HuH-7.5 (cell line): ENCODE measurements around the gene HSD11B2.
"Not testable (repeated sequence)": the region's sequence is repeated elsewhere in the genome, so short reads cannot be mapped to it uniquely, and the experiment has no call there.

ENCODE experiments used
- DNase-seq: peaks from one replicate; pipeline ENCODE4 v3.0.0; 2011; ENCODE audit warnings: low spot score

Gene HSD11B2

GRCh38 chr16:67415421-67415820 is 15.5 kb upstream of the HSD11B2 start:
- DNase-seq, result not testable (repeated sequence)

DNA sequence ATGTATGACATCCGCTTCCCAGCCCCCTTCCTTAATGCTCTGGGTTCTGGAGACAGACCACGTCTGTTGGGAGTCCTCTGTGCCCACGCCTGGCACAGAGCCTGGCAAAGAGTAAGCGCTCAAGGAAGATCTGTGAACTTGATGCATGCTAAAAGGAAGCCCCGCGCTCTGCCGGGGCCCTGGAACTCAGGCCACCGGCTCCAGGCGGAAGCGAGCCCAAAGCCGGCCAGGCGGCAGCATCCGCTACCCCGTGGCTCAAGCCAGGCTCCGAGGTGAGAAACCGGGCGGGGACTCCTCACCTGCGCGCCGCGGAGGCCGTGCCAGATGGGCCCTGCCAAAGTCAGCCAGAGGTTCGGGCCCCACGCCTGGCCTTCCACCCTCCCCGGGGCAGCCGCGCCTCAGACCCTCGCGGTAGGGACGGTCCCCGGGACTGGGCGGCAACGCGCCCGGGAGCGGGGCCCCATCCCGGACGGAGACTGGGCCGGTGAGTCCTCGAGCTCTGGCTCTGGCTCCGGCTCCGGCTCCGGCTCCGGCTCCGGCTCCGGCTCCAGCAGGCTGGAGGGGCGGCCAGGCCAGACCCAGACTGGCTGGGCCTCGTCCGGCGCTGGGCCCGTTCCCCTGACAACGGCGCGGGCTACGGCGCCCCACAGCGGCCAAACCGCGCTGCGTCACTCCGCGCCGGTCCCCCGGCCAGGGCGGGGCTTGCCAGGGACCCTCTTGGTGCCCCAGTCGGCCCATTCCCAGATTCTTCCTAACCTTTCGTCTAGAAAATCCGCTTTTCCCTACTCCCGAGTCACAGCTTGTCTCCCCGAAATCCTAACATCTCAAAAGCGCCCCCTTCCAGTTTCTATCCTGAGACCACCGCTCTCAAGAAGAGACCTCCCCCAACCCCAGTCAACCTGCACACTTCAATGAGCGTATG is 14.8 kb upstream of the HSD11B2 start, which contains the start of gene ZDHHC1:
TSS of gene ZDHHC1 (minus strand) at position 606 of the 922 bp plus-strand sequence. CDS start 8,702 bp downstream, outside the sequence.
- peak; percentile 69 for DNase-seq

DNA sequence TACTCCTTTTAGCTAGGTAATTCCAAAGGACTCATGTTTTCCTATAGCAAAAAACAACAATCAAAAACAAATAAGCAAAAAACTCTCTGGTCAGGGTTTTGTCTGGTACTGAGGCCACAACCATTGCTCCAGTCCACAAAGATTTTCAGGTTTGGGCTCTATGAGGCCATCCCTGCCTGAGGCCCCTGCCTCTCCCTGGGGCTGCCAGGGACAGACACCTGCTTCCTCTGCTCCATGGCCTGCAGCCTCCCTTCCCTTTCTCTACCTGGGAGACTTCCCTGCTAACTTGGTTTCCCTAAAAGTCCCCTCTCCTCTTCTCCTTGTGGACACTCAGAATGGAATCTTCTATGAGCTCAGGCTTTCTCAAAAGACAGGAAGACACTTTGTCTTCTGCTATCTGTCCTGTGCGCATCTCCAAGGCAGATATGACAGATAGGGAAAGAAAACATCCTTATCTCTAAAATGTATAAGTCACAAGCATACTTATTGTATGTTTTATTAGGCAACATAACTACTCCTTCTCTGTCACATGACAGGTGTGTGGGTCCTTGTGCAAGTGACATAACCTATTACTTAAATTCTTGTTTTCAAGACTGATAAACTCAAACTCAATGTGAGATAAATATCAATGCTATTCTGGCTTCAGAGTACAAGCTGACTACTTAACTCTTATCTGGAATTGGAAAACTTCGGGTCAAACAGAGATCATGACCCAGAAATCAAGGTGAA is 13.4 kb upstream of the HSD11B2 start:
- DNase-seq, result no peak

DNA sequence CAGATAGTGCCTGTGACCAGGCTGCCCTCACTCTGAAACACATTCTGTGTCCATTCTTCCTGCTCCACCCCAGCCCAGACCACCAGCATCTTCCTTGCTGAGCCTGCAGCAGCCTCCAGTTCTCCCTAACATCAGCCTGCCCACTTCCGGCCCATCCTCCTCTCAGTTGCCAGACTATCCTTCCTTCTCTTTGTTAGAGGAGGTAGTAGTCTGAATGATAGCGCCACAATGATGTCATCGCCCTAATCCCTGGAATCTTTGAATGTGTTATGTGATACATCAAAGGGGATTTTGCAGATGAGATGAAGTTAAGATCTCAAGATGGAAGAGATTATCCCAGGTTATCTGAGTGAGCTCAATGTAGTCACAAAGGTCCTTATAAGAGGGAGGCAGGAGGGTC is 11.4 kb upstream of the HSD11B2 start:
- no peak for DNase-seq

DNA sequence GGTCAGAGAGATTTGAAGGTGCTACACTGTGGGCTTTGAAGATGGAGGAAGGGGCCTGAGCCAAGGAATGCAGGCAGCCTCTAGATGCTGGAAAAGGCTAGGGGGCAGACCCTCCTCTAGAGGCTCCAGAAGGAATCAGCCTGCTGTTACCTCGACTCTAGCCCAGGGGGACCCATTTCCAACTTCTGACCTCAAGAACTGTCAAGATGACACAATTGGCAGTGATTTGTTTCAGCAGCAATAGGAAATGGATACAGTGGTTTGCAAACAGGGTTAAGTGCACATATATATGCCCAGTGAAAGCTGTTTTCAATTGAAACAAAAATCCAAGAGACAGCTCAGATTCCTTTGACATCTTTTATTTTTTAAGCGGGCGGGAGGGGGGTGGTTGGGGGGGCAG is 11.0 kb upstream of the HSD11B2 start:
- no peak for DNase-seq

GRCh38 chr16:67421030-67421429 is 9.9 kb upstream of the HSD11B2 start:
- DNase-seq, result no peak

DNA sequence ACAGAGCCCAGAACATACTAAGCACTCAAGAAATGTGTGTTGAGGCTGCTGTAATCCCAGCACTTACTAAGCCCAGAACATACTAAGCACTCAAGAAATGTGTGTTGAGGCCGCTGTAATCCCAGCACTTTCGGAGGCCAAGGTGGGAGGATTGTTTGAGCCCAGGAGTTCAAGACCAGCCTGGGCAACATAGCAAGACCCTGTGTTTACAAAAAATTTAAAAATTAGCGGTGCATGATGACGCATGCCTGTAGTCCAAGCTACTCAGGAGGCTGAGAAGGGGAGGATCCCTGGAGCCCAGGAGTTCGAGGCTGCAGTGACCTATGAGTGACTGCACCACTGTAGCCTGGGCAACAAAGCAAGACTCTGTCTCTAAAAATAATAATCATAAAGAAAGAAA is 7.9 kb upstream of the HSD11B2 start:
- DNase-seq, result no peak

DNA sequence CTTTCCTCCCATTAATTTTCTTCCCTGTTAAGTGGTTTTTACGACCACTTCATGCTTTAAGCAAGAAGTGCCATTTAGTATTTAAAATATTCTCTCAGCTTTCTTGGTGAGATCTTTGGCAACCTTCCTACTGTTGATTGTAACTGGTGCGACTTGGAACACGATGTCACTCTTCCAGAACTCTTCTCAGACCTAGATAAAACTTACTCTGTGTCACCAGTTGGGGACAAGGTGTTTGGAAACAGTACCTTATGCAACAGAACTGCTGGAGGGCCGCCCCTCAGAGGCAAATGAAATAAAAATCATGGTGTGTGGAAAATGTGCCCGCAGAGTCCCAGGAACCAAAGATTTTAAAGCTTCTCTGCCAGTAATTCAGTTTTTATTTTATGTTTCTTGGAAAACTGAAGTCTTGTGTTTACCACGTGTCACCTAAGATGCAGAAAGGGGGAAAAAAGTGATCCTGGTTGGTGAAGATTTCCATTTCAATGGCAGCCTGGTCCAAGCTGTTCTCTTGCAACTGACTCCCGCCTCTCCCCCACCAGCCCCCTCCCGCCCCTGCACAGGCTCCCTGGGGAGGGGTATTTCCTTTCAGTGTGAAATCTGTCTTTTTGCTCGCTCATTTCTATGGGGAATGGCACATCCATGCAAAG is 7.2 kb upstream of the HSD11B2 start:
- no peak for DNase-seq

DNA sequence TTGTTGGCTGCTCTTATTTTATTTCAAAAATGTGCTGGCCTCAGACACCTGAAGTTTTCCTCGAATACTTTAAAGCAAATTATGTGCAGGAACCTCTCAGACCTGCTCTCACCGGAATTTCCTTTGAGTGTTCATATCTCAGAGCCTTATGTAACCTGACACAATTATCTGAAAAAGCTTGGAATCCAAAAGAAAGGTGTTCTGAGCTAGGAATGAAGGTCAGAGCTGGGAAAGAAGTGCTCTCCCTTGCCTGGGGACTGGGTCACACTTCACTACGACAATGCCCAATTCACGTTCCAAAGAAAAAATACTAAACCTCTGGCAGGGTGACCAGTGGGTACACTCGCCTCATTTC is 6.7 kb upstream of the HSD11B2 start:
- no peak for DNase-seq

- DNase-seq, result no peak
Measured at GRCh38 chr16:67425061-67425460, 5.9 kb upstream of the HSD11B2 start.

DNA sequence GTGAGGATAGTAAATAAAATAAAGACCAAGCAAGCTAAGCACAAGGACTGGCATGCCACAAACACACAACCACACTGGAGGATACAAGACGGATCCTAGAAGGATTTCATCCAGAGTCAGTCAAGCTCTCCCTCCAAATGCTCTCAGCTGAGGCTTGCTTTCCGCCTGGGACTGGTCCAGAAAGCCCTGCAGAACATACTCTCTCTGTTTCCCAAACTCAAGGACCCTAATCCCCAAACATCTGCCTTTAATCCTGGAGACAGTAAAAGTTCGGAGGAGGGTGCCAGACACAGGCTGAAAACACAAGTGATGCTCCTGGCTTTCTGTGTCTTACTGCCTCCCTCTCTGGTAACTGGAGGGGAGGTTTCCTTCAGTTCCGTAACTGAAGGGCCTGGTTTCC is 5.3 kb upstream of the HSD11B2 start:
- DNase-seq, result no peak

DNA sequence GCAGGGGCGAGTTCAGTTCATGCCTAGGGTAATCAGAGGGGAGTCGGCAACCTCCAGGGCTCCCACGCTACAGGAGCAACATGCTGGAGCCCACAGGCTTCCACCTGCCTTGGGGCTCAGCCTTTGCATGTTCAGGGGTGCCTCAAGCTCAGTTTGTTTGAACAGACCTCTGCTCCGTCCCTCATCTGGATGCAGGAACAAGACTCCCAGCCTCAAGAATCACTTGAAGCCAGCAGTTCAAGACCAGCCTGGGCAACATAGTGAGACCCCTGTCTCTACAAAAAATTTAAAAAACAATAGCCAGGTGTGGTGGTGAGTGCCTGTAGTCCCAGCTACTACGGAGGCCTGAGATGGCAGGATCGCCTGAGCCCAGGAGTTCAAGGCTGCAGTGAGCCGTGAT is 4.9 kb upstream of the HSD11B2 start:
- no peak for DNase-seq

DNA sequence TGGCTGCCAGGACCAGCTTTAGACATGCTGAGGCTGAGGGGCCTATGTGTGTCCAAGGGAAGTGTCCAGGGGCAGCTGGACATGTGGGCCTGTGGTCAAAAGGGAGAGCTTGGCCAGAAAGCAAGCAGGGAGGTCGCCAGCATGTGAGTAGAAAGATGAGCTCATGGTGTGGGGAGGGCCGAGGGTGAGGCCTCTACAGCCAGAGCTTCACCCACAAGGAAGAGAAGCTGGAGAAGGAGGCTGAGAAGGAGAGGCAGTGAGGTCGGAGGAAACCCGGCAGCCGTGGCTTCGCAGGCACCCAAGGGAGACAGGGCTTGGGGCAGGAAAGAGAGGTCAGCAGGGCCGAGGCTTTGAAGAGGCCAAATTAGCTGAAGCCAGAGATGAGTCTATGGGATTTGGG is 4.0 kb upstream of the HSD11B2 start:
- no peak for DNase-seq

DNA sequence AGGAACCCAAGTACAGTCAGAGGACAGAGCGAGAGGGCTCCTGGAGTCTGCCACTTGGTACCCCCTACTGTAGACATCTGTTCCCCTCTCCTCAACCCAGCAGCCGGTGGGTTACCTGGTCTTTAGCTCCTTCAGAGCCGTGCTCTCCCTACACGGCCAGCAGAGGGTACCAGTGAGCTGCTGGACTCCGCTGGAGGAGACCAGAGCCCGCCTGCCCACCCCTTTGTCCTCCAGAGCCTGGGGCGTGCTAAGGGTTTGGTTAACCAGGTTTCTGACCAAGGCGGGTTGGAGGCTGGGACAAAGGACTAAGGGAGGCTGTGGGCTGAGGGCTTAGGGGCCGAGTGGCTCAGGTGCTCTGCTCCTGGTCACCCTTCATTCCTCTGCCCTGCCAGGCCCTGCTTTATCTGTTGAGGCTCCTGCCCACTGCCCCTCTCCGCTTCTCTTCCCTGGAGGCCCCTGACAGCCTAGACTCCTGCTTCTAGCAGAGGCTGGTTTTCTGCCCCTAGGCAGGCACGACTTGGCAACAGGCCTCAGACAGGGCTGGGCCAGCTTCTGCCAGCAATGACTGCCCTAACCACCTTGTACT is 2.7 kb upstream of the HSD11B2 start:
- peak; percentile 88 for DNase-seq

- DNase-seq, result no peak
Measured at GRCh38 chr16:67429053-67429798, 1.7 kb upstream of the HSD11B2 start.

- DNase-seq, result no peak
Measured at GRCh38 chr16:67429799-67430503, 970 bp upstream of the HSD11B2 start.

GRCh38 chr16:67430504-67430976 is 381 bp upstream of the HSD11B2 start:
- DNase-seq, result no peak

DNA sequence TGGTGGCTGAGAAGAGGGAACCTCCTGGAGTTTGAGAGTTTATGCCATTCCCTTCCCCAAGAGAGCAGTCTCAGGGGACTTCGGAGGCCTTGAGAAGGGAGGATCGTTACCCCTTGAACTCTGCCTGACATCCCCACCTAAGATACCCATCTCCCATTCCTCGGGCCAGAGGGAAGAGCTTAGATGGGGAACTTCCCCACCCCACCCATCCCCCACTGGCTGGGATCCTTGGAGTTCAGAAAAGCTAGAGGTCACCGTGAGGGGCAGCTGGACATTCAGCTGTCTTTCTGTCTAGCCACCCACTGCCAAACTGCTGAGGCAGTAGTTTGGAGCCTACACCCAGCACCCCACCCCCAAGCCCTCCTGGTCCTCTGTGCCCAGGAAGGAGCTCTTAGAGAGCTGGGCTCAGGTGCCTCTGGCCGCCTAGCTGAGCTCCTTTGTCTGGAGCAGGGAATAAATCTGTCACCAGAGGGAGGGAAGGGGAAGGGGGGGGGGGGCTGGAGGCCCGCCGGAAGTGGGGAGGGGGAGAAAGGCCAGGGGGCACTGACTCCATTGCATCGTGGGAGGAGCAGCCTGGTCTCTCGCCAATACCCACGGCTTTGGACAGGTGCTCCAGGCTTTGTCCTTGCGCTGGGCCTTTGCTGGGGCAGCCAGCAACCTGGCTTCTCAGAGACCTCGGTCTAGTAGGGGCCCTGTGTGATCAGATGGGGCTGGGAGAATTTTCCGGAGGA is 1.0 kb downstream of the HSD11B2 start:
- no peak for DNase-seq

GRCh38 chr16:67432506-67432890 is 1.6 kb downstream of the HSD11B2 start:
- DNase-seq, result no peak

- DNase-seq, result no peak
Measured at GRCh38 chr16:67433131-67433719, 2.3 kb downstream of the HSD11B2 start.
